Peyer's patch (tissue), 4 donors: Measurements from ENCODE around the gene CASS4. TPM values are rescaled to one million over a fixed set of nuclear protein-coding genes. Genes with fewer than 3 reads are reported as not detected.

Experiments
- DNase-seq, 3 donors: peaks; one replicate each; pipeline ENCODE4 v3.0.0-alpha.2; 2017 to 2019
- H3K27ac ChIP-seq, 4 donors: fragments of 200-600 bp; sonication (generic); one replicate each; pipeline ENCODE4 v1.5.1; 2016 to 2019
- H3K27me3 ChIP-seq, 2 donors: fragments of 200-600 bp; sonication (generic); one replicate each; pipeline ENCODE4 v1.5.1; 2019
- H3K36me3 ChIP-seq, 3 donors: fragments of 200-600 bp; sonication (generic); one replicate each; pipeline ENCODE4 v1.5.1; 2016 to 2019
- H3K4me1 ChIP-seq, 4 donors: fragments of 200-600 bp; sonication (generic); one replicate each; pipeline ENCODE4 v1.5.1; 2016 to 2019
- H3K4me3 ChIP-seq, 4 donors: fragments of 200-600 bp; sonication (generic); 1 replicate in 3 of 4; 2 replicates in 1 of 4; pipeline ENCODE4 v1.5.1; 2016 to 2019; ENCODE audit warnings: mild to moderate bottlenecking in 1 of 4
- H3K9me3 ChIP-seq, 4 donors: fragments of 200-600 bp; sonication (generic); one replicate each; pipeline ENCODE4 v1.5.1; 2016 to 2019; ENCODE audit warnings: mild to moderate bottlenecking in 1 of 4
- POLR2A ChIP-seq, 2 donors: fragments of 450-650 bp; IDR thresholded peaks; one replicate each; pipeline ENCODE4 v1.5.1; 2017; ENCODE audit warnings: antibody characterized with exemption in 2 of 2, mild to moderate bottlenecking in 2 of 2, moderate library complexity in 2 of 2
- total RNA-seq, 4 donors: library from RNA; depleted of rRNA; stranded (reverse); fragments of >200 nt; gene quantifications; one replicate each; pipeline ENCODE4 v1.1.0, GENCODE V29; 2016
- TF ChIP-seq, protein P1 (sequence below), 6 experiments: fragments of 450-650 bp in 4 of 6; fragments of 200-600 bp in 2 of 6; sonication (generic) in 1 of 6; IDR thresholded peaks; one replicate each; pipeline ENCODE4 v1.5.1; 2017 to 2019; ENCODE audit warnings: antibody characterized with exemption in 6 of 6, mild to moderate bottlenecking in 3 of 6, moderate library complexity in 1 of 6

CASS4 gene
- total RNA-seq, 4 donors from 2014 or later: 0.47 to 3.3 (median 1.2) TPM

DNA sequence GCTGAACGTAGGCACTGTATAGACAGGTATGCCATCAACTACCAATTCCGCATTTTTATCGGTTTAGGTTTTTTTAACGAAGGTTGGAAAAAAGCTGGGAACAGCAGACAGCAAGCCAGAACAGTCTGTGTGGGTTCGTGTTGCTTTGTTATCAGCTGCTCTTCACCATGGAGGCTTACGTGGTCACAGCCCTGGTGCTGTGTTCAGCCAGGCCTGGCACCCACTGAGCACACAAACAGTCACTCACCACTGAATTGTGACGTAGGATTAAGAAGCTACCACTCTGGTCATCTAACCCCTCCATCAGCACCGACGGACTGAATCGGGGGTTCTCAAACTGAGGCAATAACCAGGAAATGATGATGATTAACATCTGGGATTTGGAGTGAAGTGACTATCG is 40.1 kb upstream of the CASS4 start:
- no peak for TF ChIP-seq POLR2A (IDR thresholded peaks at IDR 0.05)
- TF ChIP-seq, protein P1, sequence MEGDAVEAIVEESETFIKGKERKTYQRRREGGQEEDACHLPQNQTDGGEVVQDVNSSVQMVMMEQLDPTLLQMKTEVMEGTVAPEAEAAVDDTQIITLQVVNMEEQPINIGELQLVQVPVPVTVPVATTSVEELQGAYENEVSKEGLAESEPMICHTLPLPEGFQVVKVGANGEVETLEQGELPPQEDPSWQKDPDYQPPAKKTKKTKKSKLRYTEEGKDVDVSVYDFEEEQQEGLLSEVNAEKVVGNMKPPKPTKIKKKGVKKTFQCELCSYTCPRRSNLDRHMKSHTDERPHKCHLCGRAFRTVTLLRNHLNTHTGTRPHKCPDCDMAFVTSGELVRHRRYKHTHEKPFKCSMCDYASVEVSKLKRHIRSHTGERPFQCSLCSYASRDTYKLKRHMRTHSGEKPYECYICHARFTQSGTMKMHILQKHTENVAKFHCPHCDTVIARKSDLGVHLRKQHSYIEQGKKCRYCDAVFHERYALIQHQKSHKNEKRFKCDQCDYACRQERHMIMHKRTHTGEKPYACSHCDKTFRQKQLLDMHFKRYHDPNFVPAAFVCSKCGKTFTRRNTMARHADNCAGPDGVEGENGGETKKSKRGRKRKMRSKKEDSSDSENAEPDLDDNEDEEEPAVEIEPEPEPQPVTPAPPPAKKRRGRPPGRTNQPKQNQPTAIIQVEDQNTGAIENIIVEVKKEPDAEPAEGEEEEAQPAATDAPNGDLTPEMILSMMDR (IDR thresholded peaks at IDR 0.05): no peak
- no peak for DNase-seq
- peaks cover 0 to 22% (median 0%) of the 10 kb centered on the region in 3 donors for H3K36me3 ChIP-seq
- no peaks in the 10 kb centered on the region for H3K9me3 ChIP-seq
- H3K27ac ChIP-seq: no peak overlapping the region
- no peaks in the 10 kb centered on the region for H3K27me3 ChIP-seq
- H3K4me3 ChIP-seq: no peak overlapping the region
- no peaks in the 10 kb centered on the region for H3K4me1 ChIP-seq

DNA sequence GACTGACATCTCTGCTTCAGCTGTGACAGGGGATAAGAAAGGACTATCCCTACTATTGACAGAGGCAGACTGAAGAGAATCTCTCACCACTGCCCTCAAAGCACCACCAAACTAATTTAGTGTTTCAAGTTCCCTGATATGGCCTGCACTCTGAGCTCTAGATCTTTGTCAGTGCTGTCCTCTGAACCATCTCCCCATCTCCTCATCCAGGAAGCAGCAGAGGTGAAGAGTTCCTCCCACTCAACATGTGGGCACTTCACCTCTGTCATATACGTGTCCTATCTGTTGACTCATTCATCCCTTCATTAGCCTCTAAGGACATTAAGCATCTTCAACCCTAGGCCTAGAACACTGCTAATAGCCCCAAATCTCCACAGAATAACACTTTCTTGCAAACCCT is 39.2 kb upstream of the CASS4 start:
- no peak overlapping the region for H3K4me3 ChIP-seq
- H3K27ac ChIP-seq: no peak overlapping the region
- no peaks in the 10 kb centered on the region for H3K9me3 ChIP-seq
- peaks cover 0 to 14% (median 0%) of the 10 kb centered on the region in 3 donors for H3K36me3 ChIP-seq
- no peaks in the 10 kb centered on the region for H3K27me3 ChIP-seq
- no peak for DNase-seq
- H3K4me1 ChIP-seq: no peaks in the 10 kb centered on the region
- TF ChIP-seq POLR2A (IDR thresholded peaks at IDR 0.05): no peak
- TF ChIP-seq, protein P1 (IDR thresholded peaks at IDR 0.05): no peak

DNA sequence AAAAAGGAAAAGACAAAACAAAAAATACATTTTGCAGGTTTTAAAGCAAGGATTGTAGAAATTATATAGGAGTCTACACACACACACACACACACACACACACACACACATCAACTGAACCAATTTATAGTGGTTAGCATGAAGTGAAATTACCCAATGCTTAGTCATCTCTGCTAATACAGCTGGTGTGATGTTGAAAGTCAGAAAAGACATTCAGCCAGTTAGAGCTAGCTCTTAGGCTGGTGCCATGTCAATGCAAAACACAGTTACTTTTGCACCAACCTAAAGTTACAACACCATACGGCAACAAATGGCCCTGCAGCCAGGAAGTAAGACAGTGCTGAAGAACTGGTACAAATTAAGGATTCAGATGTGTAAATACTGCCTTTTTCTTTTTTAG is 38.1 kb upstream of the CASS4 start:
- Histone ChIP-seq H3K36me3 (peaks cover 0 to 14% (median 0%) of the 10 kb centered on the region in 3 donors), H3K4me1 (no peaks in the 10 kb centered on the region), H3K27ac (no peak overlapping the region), H3K27me3 (no peaks in the 10 kb centered on the region), H3K9me3 (no peaks in the 10 kb centered on the region), H3K4me3 (no peak overlapping the region)
- DNase-seq: no peak
- no peak for TF ChIP-seq POLR2A (IDR thresholded peaks at IDR 0.05)
- TF ChIP-seq, protein P1 (IDR thresholded peaks at IDR 0.05): no peak

DNA sequence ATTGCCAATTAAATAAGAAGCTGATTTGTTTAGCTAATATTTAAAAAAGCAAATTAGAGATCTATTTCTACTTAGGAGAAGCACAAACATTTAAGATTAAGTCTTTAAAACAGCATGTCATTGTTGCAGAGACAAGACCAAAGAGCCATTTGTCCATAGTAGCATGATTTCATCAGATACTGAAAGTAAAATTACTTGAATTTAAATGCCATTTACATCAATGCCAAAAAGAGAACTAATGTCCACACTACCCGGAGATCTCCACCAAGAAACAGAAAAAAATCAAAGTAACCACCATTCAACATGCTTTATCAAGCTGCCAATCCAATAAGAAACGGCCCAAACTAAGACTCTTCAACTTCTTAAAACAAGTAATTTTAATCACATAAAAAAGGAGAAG is 35.7 kb upstream of the CASS4 start:
- Histone ChIP-seq H3K9me3 (no peaks in the 10 kb centered on the region), H3K4me3 (no peak overlapping the region), H3K27ac (no peak overlapping the region), H3K36me3 (peaks cover 0 to 15% (median 0%) of the 10 kb centered on the region in 3 donors), H3K4me1 (no peaks in the 10 kb centered on the region), H3K27me3 (no peaks in the 10 kb centered on the region)
- DNase-seq: no peak
- TF ChIP-seq, protein P1 (IDR thresholded peaks at IDR 0.05): no peak
- no peak for TF ChIP-seq POLR2A (IDR thresholded peaks at IDR 0.05)

DNA sequence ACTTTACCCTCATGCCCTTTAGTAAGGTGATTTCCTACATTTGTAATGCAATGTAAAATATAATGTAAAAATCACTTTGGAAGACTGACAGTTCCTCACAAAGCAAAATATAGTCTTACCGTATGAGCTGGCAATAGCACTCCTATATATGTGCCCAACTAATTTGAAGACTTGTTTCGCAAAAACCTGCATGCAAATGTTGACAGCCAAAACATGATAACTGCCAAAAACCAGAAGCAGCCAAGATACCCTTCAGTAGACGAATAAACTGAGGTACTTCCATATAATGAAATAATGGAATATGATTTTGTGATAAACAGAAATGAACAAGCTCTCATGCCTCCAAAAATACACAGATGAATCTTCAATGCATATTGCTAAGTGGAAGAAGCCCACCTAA is 33.7 kb upstream of the CASS4 start:
- Histone ChIP-seq H3K27me3 (no peaks in the 10 kb centered on the region), H3K9me3 (no peaks in the 10 kb centered on the region)
- no peak for TF ChIP-seq POLR2A (IDR thresholded peaks at IDR 0.05)
- TF ChIP-seq, protein P1 (IDR thresholded peaks at IDR 0.05): no peak

DNA sequence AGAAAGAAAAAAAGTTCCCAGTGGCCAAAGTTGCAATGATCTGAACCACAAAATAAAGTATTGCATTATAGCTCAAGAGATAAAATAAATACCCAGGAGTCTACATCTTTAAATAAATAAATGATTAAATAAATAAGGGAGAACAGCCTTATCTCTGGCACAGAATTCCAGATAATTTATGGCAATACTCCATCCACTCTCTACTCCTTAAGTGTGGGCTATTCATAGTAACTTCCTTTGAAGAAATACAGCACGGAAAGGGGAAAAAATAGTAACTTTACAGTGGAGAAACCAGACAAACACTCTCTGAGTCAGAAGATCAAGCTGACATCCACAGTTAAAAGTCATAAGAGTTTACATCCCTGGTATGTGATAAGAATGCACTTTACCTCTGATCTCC is 31.7 kb upstream of the CASS4 start:
- Histone ChIP-seq H3K9me3 (no peaks in the 10 kb centered on the region), H3K27me3 (no peaks in the 10 kb centered on the region), H3K36me3 (peaks cover 0 to 18% (median 0%) of the 10 kb centered on the region in 3 donors), H3K4me3 (no peak overlapping the region), H3K27ac (no peak overlapping the region), H3K4me1 (no peaks in the 10 kb centered on the region)
- no peak for TF ChIP-seq POLR2A (IDR thresholded peaks at IDR 0.05)
- TF ChIP-seq, protein P1 (IDR thresholded peaks at IDR 0.05): no peak
- no peak for DNase-seq

More for the DNA sequence above, 33.7 kb upstream of the CASS4 start:
- no peak for DNase-seq
- H3K4me3 ChIP-seq: no peak overlapping the region
- H3K4me1 ChIP-seq: no peaks in the 10 kb centered on the region
- peaks cover 0 to 10% (median 0%) of the 10 kb centered on the region in 3 donors for H3K36me3 ChIP-seq
- no peak overlapping the region for H3K27ac ChIP-seq
